GM18870 (cell line): ENCODE measurements around the gene SCGN.

Source experiments
- ATAC-seq: cut with Tn5 transposase; IDR thresholded peaks from one replicate; pipeline ENCODE4 v1.9.1; 2021; ENCODE audit warnings: moderate library complexity; ENCODE audit not compliant: unreplicated experiment

SCGN gene

GRCh38 chr6:25684565-25684964 is 32.5 kb downstream of the SCGN start:
- no peak for ATAC-seq

- ATAC-seq = no peak
Measured at GRCh38 chr6:25685251-25685650, 33.2 kb downstream of the SCGN start.

- ATAC-seq = no peak
Measured at GRCh38 chr6:25685896-25686295, 33.9 kb downstream of the SCGN start.

- no peak for ATAC-seq
Measured at GRCh38 chr6:25686856-25687255, 34.8 kb downstream of the SCGN start.

GRCh38 chr6:25689966-25690365 is 38.0 kb downstream of the SCGN start:
- no peak for ATAC-seq

GRCh38 chr6:25691894-25692293 is 39.9 kb downstream of the SCGN start:
- no peak for ATAC-seq

- ATAC-seq = no peak
Measured at GRCh38 chr6:25692472-25692871, 40.5 kb downstream of the SCGN start.

- no peak for ATAC-seq
Measured at GRCh38 chr6:25694366-25694765, 42.4 kb downstream of the SCGN start.

GRCh38 chr6:25695671-25696070 is 43.7 kb downstream of the SCGN start:
- ATAC-seq = no peak

GRCh38 chr6:25697537-25698340 is 45.7 kb downstream of the SCGN start:
- ATAC-seq = no peak

GRCh38 chr6:25698631-25699030 is 46.6 kb downstream of the SCGN start:
- no peak for ATAC-seq

GRCh38 chr6:25699649-25700048 is 47.6 kb downstream of the SCGN start:
- no peak for ATAC-seq

GRCh38 chr6:25700761-25701160 is 48.7 kb downstream of the SCGN start:
- ATAC-seq = no peak

GRCh38 chr6:25701807-25702206 is 49.8 kb downstream of the SCGN start:
- no peak for ATAC-seq

- ATAC-seq = no peak
Measured at GRCh38 chr6:25703005-25703404, 51.0 kb downstream of the SCGN start.

GRCh38 chr6:25704001-25704400 is 52.0 kb downstream of the SCGN start:
- ATAC-seq = no peak

- ATAC-seq = no peak
Measured at GRCh38 chr6:25706314-25707014, 54.4 kb downstream of the SCGN start.

- ATAC-seq = no peak
Measured at GRCh38 chr6:25709761-25710160, 57.7 kb downstream of the SCGN start.

GRCh38 chr6:25710287-25710686 is 58.3 kb downstream of the SCGN start:
- ATAC-seq = no peak

- no peak for ATAC-seq
Measured at GRCh38 chr6:25713824-25714223, 61.8 kb downstream of the SCGN start.

GRCh38 chr6:25714765-25715164 is 62.8 kb downstream of the SCGN start:
- no peak for ATAC-seq

GRCh38 chr6:25715794-25716193 is 63.8 kb downstream of the SCGN start:
- ATAC-seq = no peak
